ENCODE data around the gene TRMT44.
"Not testable (repeated sequence)": the region's sequence is repeated elsewhere in the genome, so short reads cannot be mapped to it uniquely, and the experiment has no call there.

The TRMT44 gene

DNA sequence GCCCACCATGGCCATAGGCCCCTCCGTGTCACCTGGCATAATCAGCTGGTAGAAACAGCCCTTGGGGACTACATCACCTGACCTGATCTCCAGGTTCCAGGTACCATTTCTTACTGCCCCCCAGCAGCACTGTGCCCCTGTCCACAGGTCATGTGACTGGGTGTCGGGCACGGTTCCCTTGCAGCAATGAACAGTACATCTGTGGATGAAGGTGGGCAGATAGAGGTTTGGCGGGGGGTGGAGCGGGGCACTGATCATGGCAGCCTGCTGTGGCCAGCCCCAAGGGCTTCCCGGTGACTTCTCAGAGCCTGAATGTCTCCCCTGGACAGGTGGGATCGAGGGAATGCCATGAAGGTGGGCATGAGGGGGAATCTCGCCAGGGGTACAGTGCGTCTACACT lies 37.8 kb downstream of the TRMT44 start:
- H2AFZ ChIP-seq (ENCODE audit: low read depth): no peak overlapping the region
- H3K9ac ChIP-seq: no peak overlapping the region
- H3K4me3 ChIP-seq (IDR thresholded peaks at IDR 0.05; ENCODE audit: insufficient read depth, low read depth, low read length): no peak overlapping the region
- no peak overlapping the region for H3K4me2 ChIP-seq
- H4K20me1 ChIP-seq (ENCODE audit: insufficient read depth): no peaks in the 10 kb centered on the region
- H3K36me3 ChIP-seq (ENCODE audit: insufficient read depth): no peaks in the 10 kb centered on the region
- no peak overlapping the region for H3K27ac ChIP-seq
- H3K4me1 ChIP-seq (ENCODE audit: low read depth, poor library complexity, severe bottlenecking): no peaks in the 10 kb centered on the region
- H3K79me2 ChIP-seq (ENCODE audit: insufficient read depth, low read depth): no peaks in the 10 kb centered on the region
- TF ChIP-seq CTCF (conservative IDR thresholded peaks at IDR 0.05; ENCODE audit: low read depth, low read length): no peak
- no peaks in the 10 kb centered on the region for H3K27me3 ChIP-seq (ENCODE audit: insufficient read depth, low read depth)

- TF ChIP-seq CTCF (conservative IDR thresholded peaks at IDR 0.05; ENCODE audit: low read depth, low read length): no peak
- Histone ChIP-seq H3K79me2 (ENCODE audit: insufficient read depth, low read depth) (no peaks in the 10 kb centered on the region), H3K9ac (no peak overlapping the region), H4K20me1 (ENCODE audit: insufficient read depth) (no peaks in the 10 kb centered on the region), H3K27me3 (ENCODE audit: insufficient read depth, low read depth) (no peaks in the 10 kb centered on the region), H3K4me3 (IDR thresholded peaks at IDR 0.05; ENCODE audit: insufficient read depth, low read depth, low read length) (no peak overlapping the region), H3K36me3 (ENCODE audit: insufficient read depth) (no peaks in the 10 kb centered on the region), H3K4me1 (ENCODE audit: low read depth, poor library complexity, severe bottlenecking) (no peaks in the 10 kb centered on the region), H3K4me2 (no peak overlapping the region), H3K27ac (no peak overlapping the region), H2AFZ (ENCODE audit: low read depth) (no peak overlapping the region)
Measured at GRCh38 chr4:8478801-8479744, 38.5 kb downstream of the TRMT44 start.

GRCh38 chr4:8480221-8480620 lies 39.6 kb downstream of the TRMT44 start:
- Histone ChIP-seq H4K20me1 (ENCODE audit: insufficient read depth) (no peaks in the 10 kb centered on the region), H3K36me3 (ENCODE audit: insufficient read depth) (no peaks in the 10 kb centered on the region), H3K79me2 (ENCODE audit: insufficient read depth, low read depth) (no peaks in the 10 kb centered on the region), H3K4me2 (no peak overlapping the region), H3K27ac (no peak overlapping the region), H2AFZ (ENCODE audit: low read depth) (no peak overlapping the region), H3K4me3 (IDR thresholded peaks at IDR 0.05; ENCODE audit: insufficient read depth, low read depth, low read length) (no peak overlapping the region), H3K27me3 (ENCODE audit: insufficient read depth, low read depth) (no peaks in the 10 kb centered on the region), H3K9ac (no peak overlapping the region), H3K4me1 (ENCODE audit: low read depth, poor library complexity, severe bottlenecking) (no peaks in the 10 kb centered on the region)
- TF ChIP-seq CTCF (conservative IDR thresholded peaks at IDR 0.05; ENCODE audit: low read depth, low read length): no peak

DNA sequence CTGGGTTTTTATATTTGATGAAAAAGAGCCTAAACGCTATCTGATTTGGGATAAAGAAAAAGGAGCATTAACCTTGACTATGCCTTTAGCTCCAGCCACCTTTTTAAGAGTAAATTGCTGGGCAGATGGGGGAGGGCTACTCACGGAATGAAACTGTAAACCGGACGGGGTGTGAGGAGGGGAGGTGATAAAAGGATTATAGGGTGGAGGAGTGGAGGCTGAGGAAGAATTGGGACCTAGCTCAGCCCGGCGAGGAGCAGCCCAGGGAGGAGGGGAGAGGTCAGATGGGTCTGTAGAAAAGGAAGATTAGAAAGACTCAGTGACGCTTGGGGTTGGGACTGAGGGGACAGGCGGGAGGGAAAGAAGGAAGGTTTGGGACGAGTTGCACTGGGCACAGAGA lies 46.1 kb downstream of the TRMT44 start:
- not testable (repeated sequence) for H3K4me2 ChIP-seq; H3K27ac ChIP-seq; H3K79me2 ChIP-seq (ENCODE audit: insufficient read depth, low read depth); H3K36me3 ChIP-seq (ENCODE audit: insufficient read depth); H3K4me3 ChIP-seq (IDR thresholded peaks at IDR 0.05; ENCODE audit: insufficient read depth, low read depth, low read length); H2AFZ ChIP-seq (ENCODE audit: low read depth); H4K20me1 ChIP-seq (ENCODE audit: insufficient read depth); H3K4me1 ChIP-seq (ENCODE audit: low read depth, poor library complexity, severe bottlenecking); H3K9ac ChIP-seq; H3K27me3 ChIP-seq (ENCODE audit: insufficient read depth, low read depth)

DNA sequence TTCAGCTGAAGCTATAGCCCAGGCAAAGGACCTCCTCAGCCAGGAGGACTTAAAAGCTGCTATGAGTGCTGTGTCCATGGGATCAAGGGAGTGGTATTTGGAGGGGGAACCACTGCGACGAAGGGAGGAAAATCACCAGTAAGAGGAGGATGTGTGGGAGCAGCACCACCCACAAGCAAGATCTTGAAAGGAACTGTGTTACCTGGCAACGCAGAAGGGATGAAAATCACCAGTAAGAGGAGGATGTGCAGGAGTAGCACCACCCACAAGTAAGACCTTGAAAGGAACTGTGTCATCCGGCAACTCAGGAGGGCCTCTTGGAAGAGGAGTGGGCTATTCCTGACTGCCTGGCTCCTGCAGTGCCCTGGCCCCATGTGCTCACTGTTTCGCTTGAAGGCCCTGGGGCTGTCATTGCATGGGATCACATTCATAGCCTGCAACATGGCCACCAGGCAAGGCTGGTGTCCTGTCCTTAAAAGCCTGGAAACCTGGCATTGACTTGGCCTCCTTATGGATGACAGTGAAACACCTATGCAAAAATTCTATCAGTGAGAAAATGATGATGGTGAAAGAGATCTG lies 48.3 kb downstream of the TRMT44 start:
- Histone ChIP-seq H3K27ac (no peak overlapping the region), H3K79me2 (ENCODE audit: insufficient read depth, low read depth) (no peaks in the 10 kb centered on the region), H3K9ac (no peak overlapping the region), H4K20me1 (ENCODE audit: insufficient read depth) (no peaks in the 10 kb centered on the region), H3K4me2 (no peak overlapping the region), H3K27me3 (ENCODE audit: insufficient read depth, low read depth) (no peaks in the 10 kb centered on the region), H2AFZ (ENCODE audit: low read depth) (no peak overlapping the region), H3K4me3 (IDR thresholded peaks at IDR 0.05; ENCODE audit: insufficient read depth, low read depth, low read length) (no peak overlapping the region), H3K36me3 (ENCODE audit: insufficient read depth) (no peaks in the 10 kb centered on the region), H3K4me1 (ENCODE audit: low read depth, poor library complexity, severe bottlenecking) (no peaks in the 10 kb centered on the region)
- TF ChIP-seq CTCF (conservative IDR thresholded peaks at IDR 0.05; ENCODE audit: low read depth, low read length): no peak

GRCh38 chr4:8491478-8491877 lies 50.9 kb downstream of the TRMT44 start:
- H3K4me1 ChIP-seq (ENCODE audit: low read depth, poor library complexity, severe bottlenecking); H3K36me3 ChIP-seq (ENCODE audit: insufficient read depth); H2AFZ ChIP-seq (ENCODE audit: low read depth); H3K79me2 ChIP-seq (ENCODE audit: insufficient read depth, low read depth); H4K20me1 ChIP-seq (ENCODE audit: insufficient read depth); H3K9ac ChIP-seq; H3K4me2 ChIP-seq; H3K27ac ChIP-seq; H3K27me3 ChIP-seq (ENCODE audit: insufficient read depth, low read depth); H3K4me3 ChIP-seq (IDR thresholded peaks at IDR 0.05; ENCODE audit: insufficient read depth, low read depth, low read length): not testable (repeated sequence)
